MCF 10A (cell line): ENCODE data around the gene SDSL. TPM values are rescaled to one million over a fixed set of nuclear protein-coding genes. Genes with fewer than 3 reads are reported as not detected.

Source experiments
- BruUV-seq: library from RNA; stranded (reverse); fragments of 400-500 nt; replicated peaks from 2 replicates; lab custom pipeline; 2021; lab: Mats Ljungman, UMichigan
- CTCF ChIA-PET: fragments of 300-600 bp; sonication (Branson Sonifier 250); formaldehyde crosslinking; extraction: SDS; loops from one replicate; lab custom pipeline; 2021; ENCODE audit warnings: antibody characterized with exemption, inconsistent platforms; lab: Yijun Ruan, JAX
- POLR2A ChIA-PET: fragments of 300-600, 350-650 bp; sonication (Branson Sonifier 250); formaldehyde crosslinking; extraction: SDS; loops from one replicate; lab custom pipeline; 2020; ENCODE audit warnings: antibody characterized with exemption, inconsistent platforms; lab: Yijun Ruan, JAX
- DNase-seq: peaks from one replicate; pipeline ENCODE4 v3.0.0-alpha.2; 2018; ENCODE audit not compliant: unreplicated experiment
- H3K27ac Mint-ChIP-seq: one replicate; pipeline ENCODE4 v1.8.0; 2022; ENCODE audit warnings: mild to moderate bottlenecking, low read depth, mixed read lengths; ENCODE audit not compliant: unreplicated experiment
- H3K27me3 Mint-ChIP-seq: one replicate; pipeline ENCODE4 v1.8.0; 2022; ENCODE audit warnings: mixed read lengths; ENCODE audit not compliant: insufficient read depth, unreplicated experiment
- H3K36me3 Mint-ChIP-seq: one replicate; pipeline ENCODE4 v1.8.0; 2022; ENCODE audit warnings: mild to moderate bottlenecking, moderate library complexity, mixed read lengths; ENCODE audit not compliant: insufficient read depth, unreplicated experiment
- H3K4me1 Mint-ChIP-seq: one replicate; pipeline ENCODE4 v1.8.0; 2022; ENCODE audit warnings: mixed read lengths; ENCODE audit not compliant: insufficient read depth, unreplicated experiment
- H3K4me3 Mint-ChIP-seq: one replicate; pipeline ENCODE4 v1.8.0; 2022; ENCODE audit warnings: mild to moderate bottlenecking, moderate library complexity, mixed read lengths; ENCODE audit not compliant: unreplicated experiment
- H3K9me3 Mint-ChIP-seq: one replicate; pipeline ENCODE4 v1.8.0; 2022; ENCODE audit warnings: mixed read lengths; ENCODE audit not compliant: unreplicated experiment
- CTCF ChIP-seq: fragments of 200-600 bp; IDR thresholded peaks from one replicate; pipeline ENCODE4 v1.8.0; 2022; ENCODE audit warnings: antibody characterized with exemption, mild to moderate bottlenecking; ENCODE audit not compliant: unreplicated experiment
- intact Hi-C: fragments of 100-400 bp; cut with micrococcal nuclease; formaldehyde crosslinking; loops from 2 replicates; pipeline ENCODE4 v1.14.1; 2022
- total RNA-seq: library from RNA; stranded (reverse); gene quantifications from 2 replicates; pipeline ENCODE4 v1.2.3, GENCODE V29; 2022

The SDSL gene
- total RNA-seq, 1 experiment from 2014 or later = 21.1 TPM

- no TSS peak for BruUV-seq
- DNase-seq = peak; percentile 54
- intact Hi-C loops = loop anchor here (1.0 to 10.0 kb wide), 6 partner anchors 41 to 380 kb away; partner anchors contain the start of gene PLBD2
- Mint-ChIP-seq H3K36me3 (no peaks in the 10 kb centered on the region), H3K9me3 (peaks cover 7% of the 10 kb centered on the region), H3K27ac (no peak overlapping the region), H3K27me3 (no peaks in the 10 kb centered on the region), H3K4me1 (peaks cover 5% of the 10 kb centered on the region), H3K4me3 (no peak overlapping the region)
- ChIA-PET POLR2A (interaction anchor here (0.7 kb wide), 1 partner anchor 90 kb away, joined by 4 read pairs; no protein-coding TSS in a partner anchor), CTCF (interaction anchor here (0.5 to 2.8 kb wide), 48 partner anchors 9 to 972 kb away, joined by 3 to 15 read pairs (median 3); partner anchors contain the start of genes PLBD2 and SDS)
- TF ChIP-seq CTCF = peak; percentile 83
Observed at GRCh38 chr12:113424915-113425823, 3.0 kb downstream of the SDSL start.

GRCh38 chr12:113425960-113426453 lies 3.8 kb downstream of the SDSL start:
- ChIA-PET POLR2A (no interaction called here), CTCF (interaction anchor here (0.5 to 2.8 kb wide), 36 partner anchors 8 to 971 kb away, joined by 3 to 15 read pairs (median 4); partner anchors contain the start of gene SDS)
- peaks cover 5% of the 10 kb centered on the region for H3K4me1 Mint-ChIP-seq
- intact Hi-C loops = loop anchor here (1.0 to 10.0 kb wide), 5 partner anchors 42 to 381 kb away; partner anchors contain the start of gene PLBD2
- no peaks in the 10 kb centered on the region for H3K27me3 Mint-ChIP-seq
- no peak for TF ChIP-seq CTCF
- H3K27ac Mint-ChIP-seq = no peak overlapping the region
- H3K4me3 Mint-ChIP-seq = no peak overlapping the region
- DNase-seq = no peak
- H3K9me3 Mint-ChIP-seq = peaks cover 10% of the 10 kb centered on the region
- H3K36me3 Mint-ChIP-seq = no peaks in the 10 kb centered on the region
- BruUV-seq = no TSS peak

- DNase-seq = no peak
- CTCF ChIA-PET = interaction anchor here (0.6 to 1.2 kb wide), 2 partner anchors 116 to 234 kb away, joined by 3 read pairs; no protein-coding TSS in a partner anchor
- Mint-ChIP-seq H3K4me1 (no peaks in the 10 kb centered on the region), H3K4me3 (no peak overlapping the region), H3K36me3 (no peaks in the 10 kb centered on the region), H3K27ac (no peak overlapping the region), H3K9me3 (peaks cover 10% of the 10 kb centered on the region), H3K27me3 (no peaks in the 10 kb centered on the region)
- no peak for TF ChIP-seq CTCF
- intact Hi-C loops = loop anchor here (10.0 kb wide), 1 partner anchor 383 kb away; no protein-coding TSS in a partner anchor
- POLR2A ChIA-PET = no interaction called here
- BruUV-seq = no TSS peak
Observed at GRCh38 chr12:113427882-113428281, 5.7 kb downstream of the SDSL start.

GRCh38 chr12:113428482-113428881 lies 6.3 kb downstream of the SDSL start:
- no peak overlapping the region for H3K4me3 Mint-ChIP-seq
- ChIA-PET CTCF (interaction anchor here (0.5 to 0.7 kb wide), 3 partner anchors 119 to 864 kb away, joined by 3 read pairs; no protein-coding TSS in a partner anchor), POLR2A (no interaction called here)
- no TSS peak for BruUV-seq
- H3K4me1 Mint-ChIP-seq = no peaks in the 10 kb centered on the region
- H3K36me3 Mint-ChIP-seq = no peaks in the 10 kb centered on the region
- TF ChIP-seq CTCF = no peak
- intact Hi-C loops = loop anchor here (10.0 kb wide), 1 partner anchor 384 kb away; no protein-coding TSS in a partner anchor
- no peaks in the 10 kb centered on the region for H3K27me3 Mint-ChIP-seq
- peaks cover 10% of the 10 kb centered on the region for H3K9me3 Mint-ChIP-seq
- no peak overlapping the region for H3K27ac Mint-ChIP-seq
- DNase-seq = no peak
